ENCODE data around the gene PSD2.

PSD2 gene

GRCh38 chr5:139760066-139761056, 35.2 kb upstream of the PSD2 start:
- no peak for DNase-seq (ENCODE audit: low read depth)
- TF ChIP-seq CTCF (IDR thresholded peaks at IDR 0.05; ENCODE audit: control insufficient read depth, extremely low read depth, insufficient read depth), result no peak

GRCh38 chr5:139761057-139761450, 34.6 kb upstream of the PSD2 start:
- H3K4me3 ChIP-seq (ENCODE audit: low read depth, low read length), result no peak overlapping the region
- no peak for DNase-seq (ENCODE audit: low read depth)
- TF ChIP-seq CTCF (IDR thresholded peaks at IDR 0.05; ENCODE audit: control insufficient read depth, extremely low read depth, insufficient read depth), result no peak

More at GRCh38 chr5:139760066-139761056, 35.2 kb upstream of the PSD2 start:
- no peak overlapping the region for H3K4me3 ChIP-seq (ENCODE audit: low read depth, low read length)

GRCh38 chr5:139761501-139761900, 34.1 kb upstream of the PSD2 start:
- TF ChIP-seq CTCF (IDR thresholded peaks at IDR 0.05; ENCODE audit: control insufficient read depth, extremely low read depth, insufficient read depth), result no peak
- no peak overlapping the region for H3K4me3 ChIP-seq (ENCODE audit: low read depth, low read length)
- DNase-seq (ENCODE audit: low read depth), result no peak

GRCh38 chr5:139762615-139763170, 32.9 kb upstream of the PSD2 start:
- H3K4me3 ChIP-seq (ENCODE audit: low read depth, low read length), result no peak overlapping the region
- no peak for TF ChIP-seq CTCF (IDR thresholded peaks at IDR 0.05; ENCODE audit: control insufficient read depth, extremely low read depth, insufficient read depth)
- no peak for DNase-seq (ENCODE audit: low read depth)

GRCh38 chr5:139763280-139763929, 32.2 kb upstream of the PSD2 start:
- TF ChIP-seq CTCF (IDR thresholded peaks at IDR 0.05; ENCODE audit: control insufficient read depth, extremely low read depth, insufficient read depth), result no peak
- no peak for DNase-seq (ENCODE audit: low read depth)
- H3K4me3 ChIP-seq (ENCODE audit: low read depth, low read length), result no peak overlapping the region

- no peak for DNase-seq (ENCODE audit: low read depth)
- TF ChIP-seq CTCF (IDR thresholded peaks at IDR 0.05; ENCODE audit: control insufficient read depth, extremely low read depth, insufficient read depth), result no peak
- H3K4me3 ChIP-seq (ENCODE audit: low read depth, low read length), result no peak overlapping the region
Measured at GRCh38 chr5:139763930-139764791, 31.4 kb upstream of the PSD2 start.

All from LNCaP clone FGC (cell line).